Measurements from ENCODE around the gene TRIM40.

DNA sequence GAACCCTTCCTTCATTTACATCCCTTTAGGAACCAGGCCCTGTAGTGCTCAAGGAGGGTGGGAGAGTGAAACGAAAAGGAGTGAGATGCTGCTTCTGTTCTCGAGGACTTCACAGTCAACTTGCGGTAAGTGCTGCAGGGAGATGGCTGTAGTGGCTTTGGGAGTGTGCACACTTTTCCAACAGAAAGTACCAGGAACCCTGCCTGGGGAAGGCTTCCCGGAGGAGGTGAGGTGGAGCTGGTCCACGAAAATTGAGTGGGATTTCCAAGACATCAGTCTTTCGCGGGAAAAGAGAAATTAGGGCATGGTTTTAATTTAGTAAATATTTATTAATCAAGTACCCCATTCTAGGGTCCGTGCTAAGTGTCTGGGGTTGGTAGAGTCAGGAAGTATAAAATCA, 35.8 kb upstream of the TRIM40 start:
- TF ChIP-seq POLR2A (IDR thresholded peaks at IDR 0.05; ENCODE audit: low read length) (no peak), GATA1 (IDR thresholded peaks at IDR 0.05; ENCODE audit: low read depth, low read length) (no peak)

All from erythroblast (primary cell).